GM19043 (cell line): ENCODE measurements around the gene DHRS12.

Source experiments
- ATAC-seq: cut with Tn5 transposase; IDR thresholded peaks from one replicate; pipeline ENCODE4 v1.9.1; 2021; ENCODE audit warnings: low read depth; ENCODE audit not compliant: unreplicated experiment

Gene DHRS12, protein sequence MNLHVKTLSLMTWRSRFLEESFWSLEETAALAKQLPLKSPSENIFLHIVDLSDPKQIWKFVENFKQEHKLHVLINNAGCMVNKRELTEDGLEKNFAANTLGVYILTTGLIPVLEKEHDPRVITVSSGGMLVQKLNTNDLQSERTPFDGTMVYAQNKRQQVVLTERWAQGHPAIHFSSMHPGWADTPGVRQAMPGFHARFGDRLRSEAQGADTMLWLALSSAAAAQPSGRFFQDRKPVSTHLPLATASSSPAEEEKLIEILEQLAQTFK

DNA sequence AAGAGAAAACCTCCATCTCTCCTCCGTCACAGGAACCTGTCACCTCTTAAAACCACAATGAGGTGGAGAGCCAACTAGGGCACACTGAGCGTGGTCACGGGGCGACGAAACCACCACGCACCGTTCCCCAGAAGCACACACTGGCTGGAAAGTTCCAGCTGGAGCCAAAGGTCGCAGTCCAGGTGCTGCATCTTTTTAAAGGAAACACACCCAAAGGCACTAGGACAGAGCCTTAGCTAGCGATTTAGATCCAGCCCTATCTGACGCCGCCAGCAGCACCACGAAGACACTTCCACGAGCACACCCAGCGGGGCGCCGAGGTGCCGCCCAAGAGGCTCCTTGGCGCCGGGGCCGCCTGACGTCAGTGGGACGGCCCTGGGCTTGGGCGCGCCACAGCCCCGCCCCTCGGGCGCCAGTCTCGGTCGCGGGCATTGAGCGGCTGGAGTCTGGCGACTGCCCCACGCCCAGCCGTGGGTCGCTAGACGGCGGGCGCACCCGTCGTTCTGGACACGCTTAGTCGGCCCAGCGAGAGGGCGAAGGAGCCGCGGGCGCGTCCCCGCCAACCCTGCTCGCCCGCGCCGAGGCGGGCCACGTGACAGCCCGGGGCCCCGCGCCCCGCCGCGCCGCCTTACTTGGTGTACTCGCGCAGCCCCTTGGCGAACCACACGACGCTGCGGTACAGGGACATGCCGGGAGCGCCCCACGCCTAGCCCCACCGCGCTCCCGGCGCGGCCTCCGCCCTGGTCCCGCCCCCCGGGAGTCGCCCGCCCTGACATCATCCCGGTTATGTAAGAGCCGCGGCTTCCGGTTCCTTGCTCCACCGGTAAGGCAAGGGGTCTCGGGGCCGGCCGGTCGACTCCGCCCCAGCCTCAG is at the start of gene DHRS12:
Gene DHRS12, minus strand, starts transcription at position 742 of the 873 bp plus-strand sequence. CDS start 4,504 bp downstream, outside the sequence.
- peak; percentile 84 for ATAC-seq

DNA sequence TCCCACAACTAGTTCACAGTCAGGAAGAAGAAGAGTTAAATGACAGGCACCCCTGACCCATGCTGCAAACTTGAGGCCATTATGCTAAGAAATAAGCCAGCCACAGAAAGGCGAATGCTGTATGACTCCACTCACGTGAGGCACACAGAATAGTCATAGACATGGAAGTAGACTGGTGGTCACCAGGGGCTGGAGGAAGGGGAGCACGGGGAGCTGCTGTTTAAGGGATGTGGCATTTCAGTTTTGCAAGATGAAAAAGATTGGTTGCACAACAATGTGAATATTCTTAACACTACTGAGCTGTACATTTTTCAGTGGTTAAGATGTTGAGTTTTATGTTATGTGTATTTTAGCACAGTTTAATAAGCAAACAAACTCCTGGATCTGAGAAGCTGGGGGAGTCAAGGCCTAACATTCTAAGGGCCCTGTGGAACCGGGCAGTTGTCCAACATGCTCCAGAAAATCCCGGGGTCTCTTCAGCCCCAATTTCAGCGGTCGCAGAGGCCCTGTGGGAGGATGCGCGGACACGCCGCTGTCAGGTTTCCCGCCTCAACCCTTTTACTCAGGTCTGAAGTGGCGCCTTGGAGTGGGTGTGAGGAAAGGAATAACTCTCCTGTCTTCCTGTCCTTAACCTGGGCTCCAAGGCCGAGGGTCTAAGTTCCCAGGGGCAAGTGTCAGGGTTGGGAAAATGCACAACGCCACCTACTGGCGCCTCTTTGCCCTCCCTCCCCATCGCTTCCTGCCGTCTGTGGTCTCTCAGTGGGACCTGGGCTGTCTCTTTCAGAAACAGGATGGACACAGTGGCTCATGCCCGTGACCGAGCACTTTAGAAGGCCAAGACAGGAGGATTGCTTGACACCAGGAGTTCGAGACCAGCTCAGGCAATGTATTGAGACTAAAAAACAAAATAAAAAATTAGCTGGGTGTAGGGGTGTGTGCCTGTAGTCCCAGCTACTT is 45.5 kb upstream of the DHRS12 start:
- no peak for ATAC-seq

DNA sequence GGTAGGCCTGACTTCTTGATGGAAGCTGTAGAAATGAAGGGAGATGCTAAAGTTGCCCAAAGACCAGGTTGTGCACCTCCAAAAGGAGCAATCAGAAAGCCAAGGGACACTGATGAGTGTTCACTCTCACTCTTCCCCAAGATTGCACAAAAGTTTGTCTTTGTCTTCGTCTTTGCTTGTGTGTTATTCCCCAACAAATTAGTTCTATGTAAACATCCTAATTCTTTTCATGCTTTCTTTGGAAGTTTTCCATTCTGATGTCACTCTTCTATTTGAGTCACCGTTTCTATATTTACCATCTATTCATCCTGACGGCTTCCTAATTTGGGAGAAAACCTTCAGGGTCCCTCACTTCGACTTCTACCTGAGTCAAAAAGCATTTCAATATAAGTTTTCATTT is 44.7 kb upstream of the DHRS12 start:
- ATAC-seq = no peak

DNA sequence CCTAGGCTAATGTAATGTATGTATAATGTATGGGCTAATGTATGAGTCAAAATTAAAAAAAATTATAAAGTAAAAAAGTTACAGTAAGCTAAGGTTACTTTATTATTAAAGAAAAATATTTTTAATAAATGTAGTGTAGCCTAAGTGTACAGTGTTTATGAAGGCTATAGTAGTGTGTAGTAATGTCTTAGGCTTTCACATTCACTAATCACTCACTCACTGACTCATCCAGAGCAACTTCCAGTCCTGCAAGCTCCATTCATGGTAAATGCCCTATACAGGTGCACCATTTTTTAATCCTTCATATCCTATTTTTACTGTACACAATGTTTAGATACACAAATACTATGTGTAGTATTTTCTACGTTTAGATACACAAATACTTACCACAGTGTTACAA is 42.8 kb upstream of the DHRS12 start:
- ATAC-seq = no peak

DNA sequence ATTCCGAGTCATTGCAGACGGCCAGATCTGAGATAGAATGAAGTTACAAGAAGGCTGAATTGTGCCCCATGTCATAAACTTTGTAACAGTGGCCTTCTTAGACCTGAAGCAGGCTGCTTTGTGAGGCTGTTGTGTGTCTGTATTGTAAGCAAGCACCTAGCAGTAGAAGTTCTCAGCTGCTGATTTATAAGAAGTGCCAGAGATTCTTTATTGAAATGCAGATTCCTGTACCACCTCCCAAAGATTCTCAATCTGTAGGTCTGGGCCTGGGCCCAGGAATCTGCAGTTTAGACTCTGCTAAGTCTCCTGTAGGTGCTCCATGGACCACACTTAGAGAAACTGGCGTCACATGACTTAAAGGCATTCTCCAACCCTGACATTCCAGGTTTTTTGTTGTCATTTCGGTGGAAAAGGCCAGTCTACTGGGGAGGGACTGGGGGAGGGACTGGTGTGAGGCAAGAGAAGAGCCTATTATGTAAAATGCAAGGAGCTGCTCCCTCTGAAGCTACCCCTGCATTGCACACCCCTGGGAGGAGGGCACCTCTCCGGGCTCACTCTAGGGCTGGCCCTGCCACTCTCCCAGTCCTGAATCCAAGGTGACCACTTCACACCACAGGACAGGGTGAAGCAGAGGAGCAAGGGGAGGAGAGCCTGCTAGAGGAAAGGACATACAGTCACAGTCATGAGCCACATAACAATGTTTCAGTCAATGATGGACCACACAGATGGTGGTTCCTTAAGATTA is 41.8 kb upstream of the DHRS12 start:
- no peak for ATAC-seq

DNA sequence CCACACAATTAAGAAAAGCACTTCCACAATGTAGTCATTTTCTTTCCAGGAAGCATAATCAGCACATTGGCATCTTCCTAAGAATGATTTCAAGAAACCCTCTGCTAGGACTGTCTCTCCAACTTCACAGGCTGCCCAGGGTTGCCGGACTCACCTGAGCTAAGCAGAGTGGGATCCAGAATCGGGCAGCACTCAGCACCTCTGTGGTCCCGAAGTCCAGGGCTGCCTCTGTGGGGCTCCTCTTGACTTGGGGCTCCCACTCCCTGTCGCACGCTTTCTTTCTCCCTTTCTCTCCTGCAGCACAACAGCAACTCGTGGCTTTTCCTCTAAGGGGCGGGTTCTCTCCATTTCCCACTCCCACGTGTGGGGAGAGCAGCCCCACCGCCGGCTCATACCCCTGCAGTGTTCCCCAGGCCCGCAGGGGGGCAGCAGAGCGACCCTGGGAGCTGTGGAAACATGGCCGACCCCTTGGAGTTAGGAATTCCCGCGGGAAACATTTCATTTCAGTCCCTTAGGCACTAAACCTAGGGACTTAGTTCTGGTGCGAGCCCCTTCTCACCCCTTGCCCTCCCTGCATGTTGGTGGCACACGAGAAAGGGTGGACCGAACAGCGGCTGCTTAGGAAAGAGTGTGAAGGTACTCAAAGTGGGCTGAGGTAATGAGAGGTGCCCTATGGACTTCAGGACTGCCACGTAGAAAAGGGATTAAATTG is 41.1 kb upstream of the DHRS12 start, which contains the start of gene TMEM272:
Gene TMEM272, minus strand, starts transcription at position 316 of the 712 bp plus-strand sequence. CDS start 6,647 bp downstream, outside the sequence.
- ATAC-seq = no peak

DNA sequence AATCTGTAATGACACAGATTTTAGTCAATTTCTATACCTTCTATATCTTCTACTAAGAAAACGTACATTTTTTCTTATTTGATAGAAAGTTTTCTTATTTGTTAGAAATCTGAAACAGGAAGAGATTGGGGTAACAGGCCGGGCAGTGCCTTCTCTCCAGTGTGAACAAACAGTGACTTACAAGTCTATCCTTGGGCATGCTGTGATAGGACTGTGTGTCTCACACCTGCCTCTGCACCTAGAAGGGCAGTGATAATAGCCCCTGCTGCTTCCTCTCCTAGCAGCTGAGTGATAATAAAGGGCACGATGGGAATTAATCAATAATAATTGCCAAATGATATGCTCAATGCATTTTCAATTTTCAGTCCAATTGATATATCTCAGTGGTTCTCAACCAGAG is 39.6 kb upstream of the DHRS12 start:
- no peak for ATAC-seq

DNA sequence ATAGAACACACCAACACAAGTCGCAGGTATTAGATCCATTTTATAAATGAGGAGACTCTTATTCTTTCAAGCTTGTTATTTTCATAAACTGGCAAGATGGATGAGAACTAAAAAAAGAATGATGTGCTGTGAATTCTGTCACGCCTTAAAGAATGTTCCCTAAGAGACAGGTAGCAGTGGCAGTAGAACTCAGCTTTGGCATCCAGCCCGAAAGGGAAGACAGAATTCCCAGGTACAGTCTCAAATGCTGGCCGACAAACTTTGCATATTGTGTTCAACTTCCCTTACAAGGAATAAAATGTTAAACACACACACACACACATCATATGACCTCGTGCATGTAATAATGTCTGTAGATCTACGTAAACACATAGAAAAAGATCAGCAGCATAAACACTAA is 37.8 kb upstream of the DHRS12 start:
- no peak for ATAC-seq

DNA sequence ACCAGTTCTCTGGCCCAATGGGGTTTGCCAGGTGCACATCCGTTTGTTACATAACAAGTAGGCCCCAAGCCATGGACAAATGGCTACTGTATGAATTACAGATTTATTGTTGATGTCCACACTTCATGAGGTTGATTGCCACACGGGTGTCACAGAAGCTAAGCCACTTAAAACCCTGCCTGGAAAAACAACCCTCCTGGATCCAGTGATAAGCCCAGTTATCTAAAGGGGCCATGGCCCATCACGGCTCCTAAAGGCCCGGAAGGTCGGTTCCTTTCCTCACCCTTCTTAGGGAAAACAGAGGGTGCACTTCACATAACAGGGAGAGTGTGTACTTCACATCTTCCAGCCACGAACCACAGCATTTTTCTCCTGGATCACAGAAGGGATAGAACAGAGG is 37.0 kb upstream of the DHRS12 start:
- ATAC-seq = no peak

DNA sequence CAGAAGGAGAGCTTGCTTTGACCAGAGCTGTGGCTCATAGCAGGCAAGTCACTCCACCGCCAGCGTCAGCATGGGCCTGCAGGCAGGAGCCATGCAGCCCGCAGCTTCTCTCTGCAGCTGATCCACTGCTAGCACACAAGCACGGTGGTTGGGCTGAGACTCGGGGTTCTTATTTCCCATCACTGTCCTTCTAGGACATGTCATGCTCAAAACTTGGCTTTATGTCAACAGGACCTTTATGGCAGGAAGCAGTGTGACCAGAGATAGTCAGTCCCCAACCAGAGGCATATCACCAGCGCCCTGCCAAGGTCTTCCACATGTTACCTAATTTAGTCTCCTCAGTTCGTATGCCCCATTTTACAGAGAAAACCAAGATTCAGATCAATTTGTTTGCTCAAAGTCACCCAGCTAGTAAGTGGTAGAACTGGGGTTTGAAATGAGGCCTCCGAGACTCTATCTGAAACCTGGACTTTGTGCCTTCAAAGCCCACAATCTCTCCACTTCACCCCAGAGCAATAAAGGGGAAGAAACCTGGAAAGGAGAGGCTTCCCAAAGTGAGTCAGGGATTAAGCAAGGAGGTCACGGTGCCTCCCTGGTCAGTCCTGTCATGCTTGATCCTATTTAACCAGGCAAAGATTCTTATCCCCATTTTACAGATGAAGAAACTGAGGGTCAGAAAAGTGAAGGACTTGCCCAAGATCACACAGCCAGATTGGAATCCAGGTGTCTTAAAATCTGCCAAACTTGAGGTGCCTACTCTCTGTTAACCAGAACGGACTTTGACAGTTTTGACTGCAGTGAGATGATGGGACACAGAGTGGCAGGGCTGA is 36.0 kb upstream of the DHRS12 start:
- ATAC-seq = no peak

DNA sequence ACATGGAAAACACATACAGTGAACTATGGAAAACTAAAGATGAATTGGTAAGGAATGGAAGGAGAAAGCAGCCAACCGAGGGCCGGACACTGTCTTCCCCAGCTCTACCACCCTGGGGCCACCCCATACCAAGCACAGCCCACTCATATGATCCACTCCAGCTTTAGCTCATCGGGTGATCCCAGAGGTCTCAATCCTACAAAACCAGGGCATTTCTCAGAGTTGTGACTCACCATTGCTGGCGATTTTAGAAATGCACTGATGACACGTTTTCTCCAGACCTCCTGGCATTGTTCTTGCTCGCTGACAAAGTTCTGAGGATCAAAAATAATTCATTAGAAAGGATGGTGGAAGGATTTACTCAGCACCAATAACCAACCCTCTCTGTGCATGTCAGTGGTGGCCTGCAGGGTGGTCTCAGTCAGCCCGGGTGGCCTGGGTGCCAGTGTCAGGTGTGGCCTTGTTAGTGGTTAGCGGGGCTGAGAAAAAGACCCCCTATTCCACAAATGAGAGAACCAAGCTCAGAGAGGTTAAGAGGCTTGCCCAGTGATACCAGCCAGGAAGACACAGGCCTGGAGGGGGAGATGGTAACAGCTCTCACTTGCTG is 34.4 kb upstream of the DHRS12 start:
- ATAC-seq = no peak

DNA sequence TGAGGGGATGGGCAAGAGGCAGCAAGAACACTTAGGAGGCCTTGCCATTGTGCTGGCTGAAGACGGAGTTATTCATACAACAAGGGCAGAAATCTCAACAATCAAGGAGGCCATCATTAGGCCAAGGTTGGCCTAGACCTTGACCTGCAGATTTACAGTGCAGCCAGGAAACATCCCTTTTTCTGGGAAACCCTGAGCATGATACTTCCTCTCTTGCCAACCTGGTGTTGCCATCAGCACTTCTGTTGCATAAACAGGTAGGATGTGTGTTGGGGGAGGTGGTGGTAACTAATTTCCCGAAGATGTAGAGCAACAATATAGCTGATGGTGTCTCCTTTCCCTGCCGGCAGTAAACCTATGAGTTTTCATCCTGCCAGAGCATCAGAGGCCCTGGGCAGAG is 33.1 kb upstream of the DHRS12 start:
- no peak for ATAC-seq

DNA sequence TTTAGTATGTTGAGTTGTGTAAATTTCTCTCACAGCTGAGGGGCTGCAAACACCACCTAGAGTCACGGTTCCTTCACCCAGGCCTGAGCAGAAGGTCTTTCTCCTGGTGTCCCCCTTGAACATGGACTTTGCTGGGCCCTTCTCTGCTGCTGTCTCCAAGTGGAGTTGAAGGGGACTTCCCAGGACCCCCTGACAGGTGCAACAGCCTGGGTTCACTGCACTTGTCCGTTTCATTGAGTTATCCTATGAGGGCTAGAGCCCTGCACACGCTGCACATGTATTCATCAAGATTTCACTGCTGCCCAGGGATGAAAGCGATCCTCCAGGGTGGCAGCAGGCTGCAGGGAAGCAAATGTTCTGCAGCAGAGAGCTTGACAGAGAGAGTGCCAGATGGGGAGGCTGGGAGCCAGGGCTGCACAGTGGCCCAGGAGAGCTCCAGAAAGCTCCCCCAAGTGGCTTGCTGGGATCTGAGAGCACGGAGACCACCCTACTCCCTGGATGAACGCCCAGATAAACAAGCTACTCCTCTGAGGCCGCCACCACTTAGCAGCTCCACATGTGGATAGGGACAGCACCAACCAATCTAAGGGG is 30.7 kb upstream of the DHRS12 start:
- no peak for ATAC-seq

DNA sequence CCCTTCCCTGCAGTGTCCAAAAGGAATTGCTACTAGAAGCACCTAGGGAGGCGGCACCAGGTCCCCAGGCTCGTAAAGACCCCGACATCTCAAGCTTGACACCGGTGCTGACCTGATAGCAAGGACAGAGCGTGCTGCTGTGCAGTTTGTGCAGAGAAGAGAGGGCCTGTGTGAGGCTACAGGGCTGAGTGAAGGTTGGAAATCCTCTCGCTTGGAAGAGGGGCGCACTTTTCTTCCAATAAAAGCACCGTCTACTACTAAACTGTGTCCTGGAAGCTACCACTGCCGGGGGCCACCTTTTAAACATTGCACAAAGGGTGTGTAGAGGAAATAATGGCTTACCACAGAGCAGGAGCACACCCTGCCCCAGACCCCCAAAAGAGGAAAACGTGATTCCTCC is 30.0 kb upstream of the DHRS12 start:
- ATAC-seq = no peak

DNA sequence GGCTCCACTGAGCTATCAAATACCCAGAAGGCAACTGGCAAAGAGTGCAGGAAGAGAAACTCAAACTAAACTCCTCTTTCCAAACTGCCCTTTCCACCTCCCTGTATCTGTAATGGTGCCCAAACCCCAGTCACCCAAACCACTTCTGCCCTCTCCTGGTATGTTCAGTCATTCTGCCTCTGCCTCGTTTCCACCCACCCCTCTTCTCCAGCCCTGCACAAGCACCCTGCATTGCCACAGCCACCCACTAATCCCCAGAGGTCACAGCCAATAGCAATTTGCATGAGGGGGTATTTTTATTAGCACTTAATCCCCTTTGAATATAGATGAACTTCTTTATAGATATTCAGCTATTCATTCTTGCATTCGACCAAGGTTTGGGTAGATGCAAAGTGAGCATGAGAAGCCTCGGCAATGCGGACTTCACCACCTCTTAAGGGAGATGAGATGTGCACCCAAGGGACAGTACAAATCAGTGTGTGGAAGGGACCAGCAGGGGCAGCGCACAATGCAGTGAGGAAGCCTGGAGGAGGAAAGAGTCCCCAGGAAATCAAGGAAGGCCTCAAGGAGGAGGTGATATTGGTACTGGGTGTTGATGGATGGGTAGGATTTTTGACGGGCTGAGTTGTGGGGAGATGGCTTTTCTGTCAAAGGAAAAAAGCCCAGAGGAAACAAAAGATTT is 28.6 kb upstream of the DHRS12 start:
- no peak for ATAC-seq

DNA sequence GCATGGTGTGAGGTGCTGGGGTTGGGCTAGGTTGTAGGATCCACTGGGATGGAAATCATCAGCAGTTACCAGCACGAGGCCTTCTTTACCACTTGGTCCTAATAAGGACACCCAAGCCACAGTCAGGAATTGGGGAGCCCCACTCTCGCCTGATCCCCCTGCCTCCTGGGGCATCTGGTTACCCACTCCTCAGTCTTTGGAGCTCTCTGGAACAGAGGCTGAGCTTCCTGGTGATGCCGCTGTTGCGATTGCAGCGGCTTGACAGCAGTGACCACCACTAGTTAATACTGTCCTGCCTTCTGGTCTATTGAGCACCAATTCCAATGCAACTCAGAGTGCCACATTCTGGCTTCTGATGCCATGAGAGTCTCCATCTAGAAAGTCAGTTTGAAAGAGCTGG is 27.6 kb upstream of the DHRS12 start:
- ATAC-seq = no peak

DNA sequence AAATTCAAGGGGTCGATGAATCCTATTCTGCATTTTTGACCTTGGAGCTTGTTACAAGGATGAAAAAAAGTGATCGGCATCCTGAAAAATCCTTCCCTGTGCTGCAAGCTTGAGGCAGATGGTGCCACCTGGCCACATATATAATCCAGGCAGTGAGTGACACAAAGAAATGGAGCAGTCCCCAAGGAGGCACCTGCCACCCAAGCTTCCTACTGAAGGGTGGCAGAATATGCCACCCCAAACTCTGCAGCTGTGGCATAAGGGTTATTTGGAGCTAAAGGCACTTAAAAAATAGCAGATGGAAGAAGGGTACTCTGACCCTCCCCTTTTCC is 25.6 kb upstream of the DHRS12 start:
- no peak for ATAC-seq
